Astrocyte of the cerebellum (primary cell): ENCODE measurements around the gene PDE6G.

Experiments used
- DNase-seq: peaks from one replicate; pipeline ENCODE4 v3.0.0-alpha.2; 2011; ENCODE audit warnings: low read depth
- H3K4me3 ChIP-seq: 2 replicates; pipeline ENCODE4 v1.5.1; 2011; ENCODE audit warnings: mild to moderate bottlenecking, low read depth, low read length, moderate library complexity
- CTCF ChIP-seq: IDR thresholded peaks from 2 replicates; pipeline ENCODE4 v1.5.1; 2012; ENCODE audit warnings: low read length, low read depth, moderate library complexity, mild to moderate bottlenecking; ENCODE audit errors: missing control alignments
- in situ Hi-C: cut with HindIII; loops from 2 replicates; pipeline ENCODE4 v1.10.0; 2017; ENCODE audit warnings: low sequenced_read_pairs

Gene PDE6G

GRCh38 chr17:81664051-81664470 lies 7.7 kb upstream of the PDE6G start:
- no peak for DNase-seq
- in situ Hi-C loops: no loop called here
- no peak for TF ChIP-seq CTCF
- H3K4me3 ChIP-seq: no peak overlapping the region

GRCh38 chr17:81662002-81662401 lies 5.7 kb upstream of the PDE6G start:
- H3K4me3 ChIP-seq: no peak overlapping the region
- no peak for DNase-seq
- in situ Hi-C loops: no loop called here
- no peak for TF ChIP-seq CTCF

- no peak for DNase-seq
- TF ChIP-seq CTCF: no peak
- in situ Hi-C loops: no loop called here
- H3K4me3 ChIP-seq: no peak overlapping the region
Observed at GRCh38 chr17:81660441-81660840, 4.1 kb upstream of the PDE6G start.

GRCh38 chr17:81659038-81659437 lies 2.7 kb upstream of the PDE6G start:
- DNase-seq: no peak
- in situ Hi-C loops: no loop called here
- H3K4me3 ChIP-seq: no peak overlapping the region
- no peak for TF ChIP-seq CTCF

- in situ Hi-C loops: no loop called here
Observed at GRCh38 chr17:81656835-81657234, 493 bp upstream of the PDE6G start.

GRCh38 chr17:81655378-81656117 lies 794 bp downstream of the PDE6G start:
- in situ Hi-C loops: no loop called here
- DNase-seq: no peak
- TF ChIP-seq CTCF: no peak
- H3K4me3 ChIP-seq: no peak overlapping the region

More at GRCh38 chr17:81656835-81657234, 493 bp upstream of the PDE6G start:
- no peak for DNase-seq
- no peak overlapping the region for H3K4me3 ChIP-seq
- no peak for TF ChIP-seq CTCF
